MV-4-11 (cell line): ENCODE data around the gene PIK3C2B.
"Not testable (repeated sequence)": the region's sequence is repeated elsewhere in the genome, so short reads cannot be mapped to it uniquely, and the experiment has no call there.

Experiments
- DNase-seq: peaks from one replicate; lab custom pipeline; 2025; lab: John Stamatoyannopoulos, UW

Gene PIK3C2B, protein sequence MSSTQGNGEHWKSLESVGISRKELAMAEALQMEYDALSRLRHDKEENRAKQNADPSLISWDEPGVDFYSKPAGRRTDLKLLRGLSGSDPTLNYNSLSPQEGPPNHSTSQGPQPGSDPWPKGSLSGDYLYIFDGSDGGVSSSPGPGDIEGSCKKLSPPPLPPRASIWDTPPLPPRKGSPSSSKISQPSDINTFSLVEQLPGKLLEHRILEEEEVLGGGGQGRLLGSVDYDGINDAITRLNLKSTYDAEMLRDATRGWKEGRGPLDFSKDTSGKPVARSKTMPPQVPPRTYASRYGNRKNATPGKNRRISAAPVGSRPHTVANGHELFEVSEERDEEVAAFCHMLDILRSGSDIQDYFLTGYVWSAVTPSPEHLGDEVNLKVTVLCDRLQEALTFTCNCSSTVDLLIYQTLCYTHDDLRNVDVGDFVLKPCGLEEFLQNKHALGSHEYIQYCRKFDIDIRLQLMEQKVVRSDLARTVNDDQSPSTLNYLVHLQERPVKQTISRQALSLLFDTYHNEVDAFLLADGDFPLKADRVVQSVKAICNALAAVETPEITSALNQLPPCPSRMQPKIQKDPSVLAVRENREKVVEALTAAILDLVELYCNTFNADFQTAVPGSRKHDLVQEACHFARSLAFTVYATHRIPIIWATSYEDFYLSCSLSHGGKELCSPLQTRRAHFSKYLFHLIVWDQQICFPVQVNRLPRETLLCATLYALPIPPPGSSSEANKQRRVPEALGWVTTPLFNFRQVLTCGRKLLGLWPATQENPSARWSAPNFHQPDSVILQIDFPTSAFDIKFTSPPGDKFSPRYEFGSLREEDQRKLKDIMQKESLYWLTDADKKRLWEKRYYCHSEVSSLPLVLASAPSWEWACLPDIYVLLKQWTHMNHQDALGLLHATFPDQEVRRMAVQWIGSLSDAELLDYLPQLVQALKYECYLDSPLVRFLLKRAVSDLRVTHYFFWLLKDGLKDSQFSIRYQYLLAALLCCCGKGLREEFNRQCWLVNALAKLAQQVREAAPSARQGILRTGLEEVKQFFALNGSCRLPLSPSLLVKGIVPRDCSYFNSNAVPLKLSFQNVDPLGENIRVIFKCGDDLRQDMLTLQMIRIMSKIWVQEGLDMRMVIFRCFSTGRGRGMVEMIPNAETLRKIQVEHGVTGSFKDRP (N-terminal part only)

GRCh38 chr1:204494281-204495077 lies at the start of gene PIK3C2B:
Gene PIK3C2B, minus strand, starts transcription at chr1:204494805. Its CDS starts 25,003 bp downstream, at chr1:204469802.
- DNase-seq: peak; percentile 66

DNA sequence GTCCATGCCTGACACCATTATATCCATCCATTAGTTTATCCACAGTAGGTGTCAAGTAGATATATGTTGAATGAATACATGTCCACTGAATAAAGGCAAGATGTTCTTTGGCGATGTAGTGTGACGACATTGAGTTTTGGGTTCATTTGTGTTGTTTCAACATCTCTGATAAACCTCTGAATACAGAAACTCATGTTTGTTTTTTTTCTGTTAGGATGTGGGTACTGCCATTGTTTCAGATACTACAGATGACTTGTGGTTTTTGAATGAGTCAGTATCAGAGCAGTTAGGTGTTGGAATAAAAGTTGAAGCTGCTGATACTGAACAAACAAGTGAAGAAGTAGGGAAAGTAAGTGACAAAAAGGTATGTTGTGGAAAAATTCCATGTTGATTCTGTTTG lies 49.7 kb upstream of the PIK3C2B start:
- peak; percentile 73 for DNase-seq

GRCh38 chr1:204541626-204542025 lies 47.0 kb upstream of the PIK3C2B start:
- DNase-seq: no peak

DNA sequence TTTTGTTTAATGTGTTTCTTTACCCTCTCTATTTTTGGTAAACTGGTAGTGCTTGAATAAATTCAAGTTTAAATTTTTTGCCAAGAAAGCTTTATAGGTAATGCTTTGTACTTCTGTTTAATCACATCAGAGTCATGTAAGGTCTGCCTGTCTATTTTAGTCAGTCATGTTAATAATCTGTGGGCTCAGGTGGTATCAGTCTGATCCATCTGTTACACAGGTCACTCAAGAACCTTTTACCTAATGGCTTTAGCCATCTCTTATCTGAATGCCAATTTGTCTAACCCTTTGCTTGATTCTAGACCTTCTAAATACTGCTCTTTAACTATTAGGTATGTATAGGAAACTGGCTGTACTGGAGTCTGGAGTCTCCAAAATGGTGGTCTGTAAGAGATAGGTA lies 38.2 kb upstream of the PIK3C2B start:
- no peak for DNase-seq

- DNase-seq: peak; percentile 86
These were observed 36.3 kb upstream of the PIK3C2B start for GRCh38 chr1:204530932-204531331.

- no peak for DNase-seq
These were observed 34.8 kb upstream of the PIK3C2B start for GRCh38 chr1:204529371-204529895.

- no peak for DNase-seq
These were observed 34.1 kb upstream of the PIK3C2B start for GRCh38 chr1:204528677-204529076.

DNA sequence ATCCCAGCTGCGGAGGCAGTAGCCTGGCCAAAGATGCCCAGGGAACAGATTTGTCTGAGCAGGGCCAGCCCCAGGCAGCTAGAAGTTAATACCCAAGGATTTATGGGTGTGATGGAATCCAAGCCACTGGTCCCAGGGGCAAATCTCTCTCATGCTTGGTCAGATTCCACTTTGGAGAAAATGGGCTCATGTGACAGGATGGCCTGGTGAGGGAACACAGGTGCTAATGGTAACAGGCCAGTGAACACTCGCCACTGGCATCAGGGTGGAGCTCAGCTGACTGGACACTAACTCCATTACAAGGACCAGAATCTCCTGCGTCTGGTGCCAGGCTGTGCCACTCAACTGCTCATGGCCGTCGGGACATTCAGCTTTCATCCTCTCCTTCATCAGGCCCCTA lies 33.6 kb upstream of the PIK3C2B start:
- DNase-seq: no peak

DNA sequence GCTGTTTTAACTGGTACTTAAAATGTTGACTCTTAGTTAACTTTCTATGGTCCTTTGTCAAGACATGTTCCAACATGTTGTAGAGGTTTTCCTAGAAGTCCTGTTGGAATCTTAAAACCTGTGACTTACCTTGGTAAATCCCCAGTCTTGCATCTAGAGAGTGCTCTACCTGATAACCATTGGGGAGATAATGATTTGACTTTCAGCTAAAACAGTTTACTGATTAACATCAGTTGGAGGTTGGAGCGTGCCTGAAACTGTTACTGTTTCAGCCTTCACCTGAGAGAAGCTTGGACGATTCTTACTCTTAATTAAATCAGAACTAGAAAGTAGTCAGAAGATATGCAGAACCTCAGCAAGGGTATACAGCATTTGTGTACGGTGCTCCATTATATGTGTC lies 30.4 kb upstream of the PIK3C2B start:
- no peak for DNase-seq

GRCh38 chr1:204523605-204524215 lies 29.1 kb upstream of the PIK3C2B start:
- DNase-seq: no peak

DNA sequence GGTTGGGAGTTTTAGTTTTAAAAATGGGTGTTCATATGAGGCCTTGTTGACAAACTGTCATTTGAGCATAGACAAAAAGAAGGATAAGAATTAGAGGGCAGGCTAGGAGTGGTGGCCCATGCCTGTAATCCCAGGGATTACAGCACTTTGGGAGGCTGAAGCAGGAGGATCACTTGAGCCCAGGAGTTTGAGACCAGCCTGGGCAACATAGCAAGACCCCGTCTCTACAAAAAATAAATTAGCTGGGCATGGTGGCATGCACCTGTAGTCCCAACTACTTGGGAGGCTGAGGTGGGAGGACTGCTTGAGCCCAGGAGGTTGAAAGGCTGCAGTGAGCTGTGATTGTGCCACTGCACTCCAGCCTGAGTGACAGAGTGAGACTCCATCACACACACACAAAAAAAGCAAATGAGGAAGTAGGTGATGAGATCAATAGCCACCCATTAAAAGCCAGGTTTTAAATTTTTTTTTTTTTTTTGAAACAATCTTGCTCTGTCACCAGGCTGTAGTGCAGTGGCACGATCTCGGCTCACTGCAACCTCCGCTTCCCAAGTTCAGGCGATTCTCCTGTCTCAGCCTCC lies 27.4 kb upstream of the PIK3C2B start:
- DNase-seq: peak; percentile 47

DNA sequence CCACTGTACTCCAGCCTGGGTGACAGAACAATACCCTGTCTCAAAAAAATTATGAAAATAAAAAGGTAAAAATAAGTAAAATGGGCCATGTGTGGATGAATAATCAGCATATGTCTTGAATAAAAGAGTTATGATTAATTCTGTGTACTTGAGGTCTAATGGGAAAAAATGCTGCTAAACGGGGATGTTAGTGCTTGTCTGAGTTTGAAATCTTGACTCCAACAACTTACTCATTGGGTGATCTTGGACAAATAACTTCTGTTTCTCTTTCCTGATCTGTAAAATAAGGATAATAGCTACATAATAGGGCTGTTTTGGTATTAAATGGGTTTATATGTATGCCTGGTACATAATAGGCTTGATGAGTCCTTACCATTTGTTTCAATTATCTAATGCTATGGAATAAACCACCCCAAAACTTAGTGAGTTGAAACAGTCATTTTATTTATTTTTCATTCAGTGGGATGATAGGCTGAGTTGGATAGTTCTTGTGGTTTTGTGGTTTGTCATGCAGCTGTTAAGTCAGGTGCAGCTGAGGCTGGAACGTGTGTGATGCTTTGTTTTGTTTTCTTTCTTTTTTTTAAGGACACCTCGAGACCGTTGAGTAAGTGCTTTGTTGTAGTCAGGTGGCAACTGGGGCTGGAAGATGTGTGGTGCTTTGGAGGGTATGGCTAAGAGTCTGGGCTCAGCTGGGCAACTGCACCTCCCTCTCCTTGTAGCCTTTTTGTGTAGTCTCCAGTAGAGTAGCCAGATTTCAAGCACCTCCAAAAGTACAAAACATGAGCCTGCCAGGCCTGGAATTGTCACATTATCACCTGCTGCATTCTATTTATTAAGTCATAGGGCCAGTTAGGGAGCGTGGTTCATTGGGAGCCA lies 26.5 kb upstream of the PIK3C2B start:
- peak; percentile 67 for DNase-seq

- DNase-seq: not testable (repeated sequence)
These were observed 22.8 kb upstream of the PIK3C2B start for GRCh38 chr1:204517382-204517781.

GRCh38 chr1:204516180-204516879 lies 21.7 kb upstream of the PIK3C2B start, which contains the start of gene MDM4:
Gene MDM4, plus strand, starts transcription at chr1:204516406. Its CDS starts 9,113 bp downstream, at chr1:204525519.
- DNase-seq: peak; percentile 97

DNA sequence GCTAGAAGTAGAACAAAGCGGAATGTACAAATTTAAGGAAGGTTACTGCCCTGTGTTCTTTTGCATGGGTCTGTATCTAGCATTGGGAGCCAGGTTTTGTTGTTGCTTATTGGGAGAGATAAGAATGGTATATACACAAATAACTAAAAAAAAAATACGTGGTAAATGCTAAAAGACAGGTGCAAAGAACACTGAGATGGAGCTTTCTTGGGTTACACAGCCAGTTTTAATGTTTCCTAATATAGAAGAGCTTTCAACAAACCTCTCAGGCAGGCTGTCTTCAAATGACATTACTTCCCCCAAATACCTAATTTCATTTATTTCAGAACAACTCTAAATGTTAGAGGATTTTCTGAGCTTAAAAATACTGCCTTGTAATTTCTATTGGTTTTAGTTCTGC lies 20.2 kb upstream of the PIK3C2B start:
- no peak for DNase-seq

- DNase-seq: peak; percentile 100
These were observed 18.6 kb upstream of the PIK3C2B start for GRCh38 chr1:204513117-204513716.

DNA sequence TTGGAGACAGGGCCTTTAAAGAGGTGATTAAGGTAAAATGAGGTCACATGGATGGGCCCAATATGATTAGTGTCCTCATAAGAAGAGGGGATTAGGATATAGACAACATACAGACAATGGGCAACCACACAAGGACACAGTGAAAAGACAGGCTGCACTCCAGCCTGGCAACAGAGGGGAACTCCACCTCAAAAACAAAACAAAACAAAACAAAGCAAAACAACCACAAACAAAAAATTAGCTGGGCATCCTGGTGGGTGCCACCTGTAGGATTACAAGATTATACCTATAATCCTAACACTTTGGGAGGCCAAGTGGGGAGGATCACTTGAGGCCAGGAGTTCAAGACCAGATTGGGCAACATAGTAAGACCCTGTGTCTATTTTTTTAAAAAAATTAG lies 16.8 kb upstream of the PIK3C2B start:
- DNase-seq: no peak

GRCh38 chr1:204509186-204509635 lies 14.6 kb upstream of the PIK3C2B start:
- DNase-seq: no peak
